Measurements from ENCODE around the gene RHOC. TPM values are rescaled to one million over a fixed set of nuclear protein-coding genes. Genes with fewer than 3 reads are reported as not detected.
A peak's percentile ranks its signal among the peaks of the same experiment; 100 is the strongest.

The RHOC gene
- total RNA-seq, 1 donor from 2014 or later = 285 TPM

DNA sequence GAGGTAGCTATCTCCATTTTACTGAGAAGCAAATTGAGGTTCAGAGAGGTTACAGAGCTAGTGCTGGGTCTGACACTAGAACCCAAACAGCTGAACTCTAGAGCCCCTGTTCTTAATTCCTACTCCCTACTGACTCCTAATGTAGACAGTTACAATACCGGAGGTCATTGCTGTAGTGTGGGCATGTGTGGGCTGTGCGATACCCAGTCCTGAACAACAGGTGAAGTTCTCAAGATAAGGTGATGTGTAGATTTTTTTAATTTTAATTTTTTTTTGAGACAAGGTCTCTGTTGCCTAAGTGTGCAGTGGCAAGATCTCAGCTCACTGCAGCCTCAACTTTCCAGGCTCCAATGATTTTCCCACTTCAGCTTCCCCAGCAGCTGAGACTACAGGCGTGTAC is 1.6 kb upstream of the RHOC start:
- no peaks in the 10 kb centered on the region for H3K27me3 Mint-ChIP-seq (ENCODE audit: unreplicated experiment)
- H3K9me3 Mint-ChIP-seq (ENCODE audit: unreplicated experiment) = no peaks in the 10 kb centered on the region
- no peak for DNase-seq (ENCODE audit: extremely low spot score, unreplicated experiment)
- H3K4me1 Mint-ChIP-seq (ENCODE audit: unreplicated experiment) = peaks cover 34% of the 10 kb centered on the region
- H3K27ac Mint-ChIP-seq (ENCODE audit: unreplicated experiment) = no peak overlapping the region
- no peaks in the 10 kb centered on the region for H3K36me3 Mint-ChIP-seq (ENCODE audit: unreplicated experiment)
- TF ChIP-seq, protein P1, sequence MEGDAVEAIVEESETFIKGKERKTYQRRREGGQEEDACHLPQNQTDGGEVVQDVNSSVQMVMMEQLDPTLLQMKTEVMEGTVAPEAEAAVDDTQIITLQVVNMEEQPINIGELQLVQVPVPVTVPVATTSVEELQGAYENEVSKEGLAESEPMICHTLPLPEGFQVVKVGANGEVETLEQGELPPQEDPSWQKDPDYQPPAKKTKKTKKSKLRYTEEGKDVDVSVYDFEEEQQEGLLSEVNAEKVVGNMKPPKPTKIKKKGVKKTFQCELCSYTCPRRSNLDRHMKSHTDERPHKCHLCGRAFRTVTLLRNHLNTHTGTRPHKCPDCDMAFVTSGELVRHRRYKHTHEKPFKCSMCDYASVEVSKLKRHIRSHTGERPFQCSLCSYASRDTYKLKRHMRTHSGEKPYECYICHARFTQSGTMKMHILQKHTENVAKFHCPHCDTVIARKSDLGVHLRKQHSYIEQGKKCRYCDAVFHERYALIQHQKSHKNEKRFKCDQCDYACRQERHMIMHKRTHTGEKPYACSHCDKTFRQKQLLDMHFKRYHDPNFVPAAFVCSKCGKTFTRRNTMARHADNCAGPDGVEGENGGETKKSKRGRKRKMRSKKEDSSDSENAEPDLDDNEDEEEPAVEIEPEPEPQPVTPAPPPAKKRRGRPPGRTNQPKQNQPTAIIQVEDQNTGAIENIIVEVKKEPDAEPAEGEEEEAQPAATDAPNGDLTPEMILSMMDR (IDR thresholded peaks at IDR 0.05) = no peak
- no peak overlapping the region for H3K4me3 Mint-ChIP-seq (ENCODE audit: unreplicated experiment)

DNA sequence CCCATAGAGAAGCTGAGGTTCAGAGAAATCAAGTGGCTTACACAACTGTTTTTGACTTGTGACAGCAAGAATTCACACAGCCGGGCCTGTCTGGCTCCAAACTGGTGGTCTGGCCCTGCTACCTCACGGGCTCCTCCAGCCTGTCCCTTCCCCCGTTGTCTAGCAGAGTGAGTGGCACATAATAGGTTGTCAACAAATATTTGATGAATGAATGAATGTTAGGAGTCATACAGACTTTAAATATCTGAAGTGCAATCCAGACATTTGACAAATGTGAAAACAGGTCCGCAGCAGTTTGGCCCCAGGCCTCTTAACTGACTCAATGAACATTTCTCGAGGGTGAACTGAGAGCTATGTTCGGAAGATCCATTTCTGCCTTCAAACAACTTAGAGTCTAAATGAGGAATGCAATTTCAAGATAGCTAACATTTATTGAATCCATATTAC is 1.1 kb upstream of the RHOC start:
- DNase-seq (ENCODE audit: extremely low spot score, unreplicated experiment) = no peak
- peaks cover 3% of the 10 kb centered on the region for H3K36me3 Mint-ChIP-seq (ENCODE audit: unreplicated experiment)
- no peaks in the 10 kb centered on the region for H3K9me3 Mint-ChIP-seq (ENCODE audit: unreplicated experiment)
- peaks cover 37% of the 10 kb centered on the region for H3K4me1 Mint-ChIP-seq (ENCODE audit: unreplicated experiment)
- peak overlapping the region; percentile 73 for H3K4me3 Mint-ChIP-seq (ENCODE audit: unreplicated experiment)
- H3K27ac Mint-ChIP-seq (ENCODE audit: unreplicated experiment) = peak overlapping the region; percentile 76
- TF ChIP-seq, protein P1 (IDR thresholded peaks at IDR 0.05) = no peak
- H3K27me3 Mint-ChIP-seq (ENCODE audit: unreplicated experiment) = no peaks in the 10 kb centered on the region

DNA sequence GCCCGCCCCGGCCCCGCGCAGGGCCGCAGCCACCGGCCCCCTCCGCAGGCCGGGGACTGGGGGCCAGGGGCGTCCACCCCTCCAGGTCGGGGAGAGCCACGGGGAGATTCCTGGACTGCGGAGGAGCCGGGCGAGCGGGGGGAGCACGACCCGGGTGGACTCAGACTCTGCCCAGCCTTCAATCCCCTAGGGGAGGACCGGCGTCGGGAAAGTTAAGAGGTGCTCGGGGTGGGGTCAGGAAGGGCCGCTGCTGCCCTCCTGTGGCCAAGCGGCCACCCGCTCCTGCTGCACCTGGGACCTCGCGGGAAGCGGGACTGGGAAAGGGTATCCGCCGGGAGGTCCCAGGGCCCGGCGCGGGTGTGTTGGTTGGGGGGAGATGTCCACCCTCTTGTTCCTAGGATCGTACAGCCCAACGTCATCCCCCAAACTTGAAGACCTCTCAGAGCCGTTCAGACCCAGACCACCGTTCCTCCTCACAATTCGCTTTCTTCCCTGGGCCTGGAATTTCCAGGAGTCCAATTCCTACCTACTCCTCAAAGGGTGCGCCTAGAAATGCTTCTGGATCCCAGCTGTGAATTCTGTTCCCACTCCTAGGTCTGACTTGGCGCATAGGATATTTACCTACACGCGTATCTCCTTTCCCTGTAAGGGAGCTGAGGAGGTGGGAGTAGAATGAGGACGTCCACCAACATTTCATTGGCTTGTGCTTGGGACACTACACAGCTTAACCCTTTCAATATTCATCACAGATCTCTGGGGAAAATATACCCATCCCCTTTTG is 484 bp upstream of the RHOC start:
- Mint-ChIP-seq H3K27me3 (ENCODE audit: unreplicated experiment) (no peaks in the 10 kb centered on the region), H3K4me3 (ENCODE audit: unreplicated experiment) (peak overlapping the region; percentile 73), H3K27ac (ENCODE audit: unreplicated experiment) (peak overlapping the region; percentile 76), H3K4me1 (ENCODE audit: unreplicated experiment) (peaks cover 43% of the 10 kb centered on the region), H3K36me3 (ENCODE audit: unreplicated experiment) (peaks cover 6% of the 10 kb centered on the region), H3K9me3 (ENCODE audit: unreplicated experiment) (no peaks in the 10 kb centered on the region)
- TF ChIP-seq, protein P1 (IDR thresholded peaks at IDR 0.05) = peak; percentile 93
- peak; percentile 94 for DNase-seq (ENCODE audit: extremely low spot score, unreplicated experiment)

DNA sequence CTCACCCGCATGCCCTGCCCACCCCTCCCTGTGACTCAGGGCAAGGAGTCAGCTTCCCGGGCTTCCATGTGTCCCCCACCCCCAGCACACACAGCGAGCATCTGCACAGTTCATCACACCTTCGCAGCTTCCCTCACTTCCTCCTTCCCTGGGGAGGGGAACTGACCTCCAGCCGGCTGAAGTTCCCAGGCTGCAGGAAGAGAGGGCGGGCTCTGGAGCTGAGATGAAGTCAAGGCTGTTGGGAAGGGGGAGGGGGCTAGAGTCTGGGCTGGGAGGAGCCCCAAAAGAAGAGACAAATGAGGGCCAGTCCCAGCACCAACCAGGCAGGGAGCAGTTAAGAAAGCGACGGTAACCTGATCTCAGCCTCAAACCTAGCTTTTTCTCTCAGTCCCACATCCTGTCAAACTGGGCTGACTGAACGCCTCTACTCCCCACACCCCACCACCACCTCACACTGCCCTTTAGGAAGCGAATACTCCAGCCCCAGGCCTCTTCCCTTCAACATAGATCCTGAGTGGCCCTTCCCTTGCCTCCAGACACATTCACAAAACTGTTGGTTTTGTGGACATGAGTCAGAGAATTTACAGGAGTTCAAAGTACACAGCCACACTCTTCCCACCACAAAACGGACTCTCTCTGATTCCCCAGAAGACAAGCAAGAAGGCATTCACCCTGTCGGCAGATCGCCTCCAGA is 1.8 kb downstream of the RHOC start:
- TF ChIP-seq, protein P1 (IDR thresholded peaks at IDR 0.05) = no peak

DNA sequence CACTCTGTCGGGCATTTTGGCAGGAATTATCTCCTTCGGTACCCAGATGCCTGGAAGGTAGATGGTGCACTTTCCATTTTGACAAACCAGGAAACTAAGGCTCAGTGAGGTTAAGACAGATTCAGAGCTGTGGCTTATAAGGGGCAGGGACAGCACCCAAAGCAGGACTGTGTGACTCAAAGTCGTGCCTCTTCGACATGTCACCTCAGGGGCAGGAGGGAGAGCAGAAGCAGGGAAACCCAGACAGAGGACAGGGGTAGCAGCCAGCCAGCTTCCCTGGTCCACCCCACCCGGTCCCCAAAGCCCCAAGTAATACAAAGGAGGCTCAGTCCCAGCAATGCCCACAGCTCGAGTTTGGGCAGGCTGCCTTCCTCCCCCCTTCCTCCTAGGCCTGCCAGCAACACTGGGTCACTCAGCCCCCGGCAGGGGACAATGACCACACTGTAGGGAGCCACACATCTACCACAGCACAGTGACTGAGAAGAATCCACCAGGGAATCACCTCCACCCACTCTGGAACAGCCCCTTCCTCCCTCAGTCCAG is 2.5 kb downstream of the RHOC start:
- TF ChIP-seq, protein P1 (IDR thresholded peaks at IDR 0.05) = no peak
- peak overlapping the region; percentile 95 for H3K27ac Mint-ChIP-seq (ENCODE audit: unreplicated experiment)
- DNase-seq (ENCODE audit: extremely low spot score, unreplicated experiment) = no peak
- no peaks in the 10 kb centered on the region for H3K9me3 Mint-ChIP-seq (ENCODE audit: unreplicated experiment)
- H3K36me3 Mint-ChIP-seq (ENCODE audit: unreplicated experiment) = peaks cover 17% of the 10 kb centered on the region
- H3K27me3 Mint-ChIP-seq (ENCODE audit: unreplicated experiment) = no peaks in the 10 kb centered on the region
- H3K4me3 Mint-ChIP-seq (ENCODE audit: unreplicated experiment) = peak overlapping the region; percentile 77
- H3K4me1 Mint-ChIP-seq (ENCODE audit: unreplicated experiment) = peaks cover 73% of the 10 kb centered on the region

More for the DNA sequence above, 1.8 kb downstream of the RHOC start:
- H3K27ac Mint-ChIP-seq (ENCODE audit: unreplicated experiment) = peak overlapping the region; percentile 95
- H3K9me3 Mint-ChIP-seq (ENCODE audit: unreplicated experiment) = no peaks in the 10 kb centered on the region
- H3K27me3 Mint-ChIP-seq (ENCODE audit: unreplicated experiment) = no peaks in the 10 kb centered on the region
- H3K4me1 Mint-ChIP-seq (ENCODE audit: unreplicated experiment) = peaks cover 67% of the 10 kb centered on the region
- peak overlapping the region; percentile 77 for H3K4me3 Mint-ChIP-seq (ENCODE audit: unreplicated experiment)
- DNase-seq (ENCODE audit: extremely low spot score, unreplicated experiment) = peak; percentile 93
- H3K36me3 Mint-ChIP-seq (ENCODE audit: unreplicated experiment) = peaks cover 13% of the 10 kb centered on the region
